GM23248 (cell line): Measurements from ENCODE around the gene NPFFR1.

Experiments
- EZH2 ChIP-seq: fragments of 200-600 bp; sonication (generic); IDR thresholded peaks from 2 replicates; pipeline ENCODE4 v1.6.1; 2018; ENCODE audit warnings: antibody characterized with exemption, mild to moderate bottlenecking; ENCODE audit not compliant: insufficient read depth, poor library complexity, severe bottlenecking
- EZH2phosphoT487 ChIP-seq: fragments of 200-600 bp; sonication (generic); IDR thresholded peaks from 2 replicates; pipeline ENCODE4 v1.6.1; 2018; ENCODE audit warnings: antibody characterized with exemption, moderate library complexity, mild to moderate bottlenecking, low read depth; ENCODE audit not compliant: insufficient read depth

GRCh38 chr10:70328967-70329366 lies 45.2 kb upstream of the NPFFR1 start:
- TF ChIP-seq EZH2 (no peak), EZH2phosphoT487 (no peak)
